ENCODE measurements around the gene SMYD1. TPM values are rescaled to one million over a fixed set of nuclear protein-coding genes. Genes with fewer than 3 reads are reported as not detected.

Gene SMYD1
- total RNA-seq, 1 donor from 2014 or later: not detected

- Mint-ChIP-seq H3K9me3 (peaks cover 2% of the 10 kb centered on the region), H3K36me3 (ENCODE audit: low read depth) (no peaks in the 10 kb centered on the region), H3K4me1 (peaks cover 14% of the 10 kb centered on the region), H3K27me3 (ENCODE audit: low read depth) (no peaks in the 10 kb centered on the region), H3K27ac (ENCODE audit: unreplicated experiment) (no peak overlapping the region), H3K4me3 (no peak overlapping the region)
- no peak for TF ChIP-seq CTCF (conservative IDR thresholded peaks at IDR 0.05)
- DNase-seq (ENCODE audit: low read depth, low spot score): no peak
Observed at GRCh38 chr2:88096708-88097107, 29.1 kb downstream of the SMYD1 start.

GRCh38 chr2:88097192-88097591, 29.6 kb downstream of the SMYD1 start:
- no peak for TF ChIP-seq CTCF (conservative IDR thresholded peaks at IDR 0.05)
- Mint-ChIP-seq H3K4me1 (peaks cover 14% of the 10 kb centered on the region), H3K27me3 (ENCODE audit: low read depth) (no peaks in the 10 kb centered on the region), H3K27ac (ENCODE audit: unreplicated experiment) (no peak overlapping the region), H3K9me3 (peaks cover 2% of the 10 kb centered on the region), H3K36me3 (ENCODE audit: low read depth) (no peaks in the 10 kb centered on the region), H3K4me3 (no peak overlapping the region)
- DNase-seq (ENCODE audit: low read depth, low spot score): no peak

GRCh38 chr2:88097891-88098557, 30.4 kb downstream of the SMYD1 start:
- Mint-ChIP-seq H3K4me3 (no peak overlapping the region), H3K9me3 (peaks cover 2% of the 10 kb centered on the region), H3K36me3 (ENCODE audit: low read depth) (no peaks in the 10 kb centered on the region), H3K4me1 (peaks cover 14% of the 10 kb centered on the region), H3K27ac (ENCODE audit: unreplicated experiment) (no peak overlapping the region), H3K27me3 (ENCODE audit: low read depth) (no peaks in the 10 kb centered on the region)
- no peak for DNase-seq (ENCODE audit: low read depth, low spot score)
- no peak for TF ChIP-seq CTCF (conservative IDR thresholded peaks at IDR 0.05)

GRCh38 chr2:88098558-88098900, 30.9 kb downstream of the SMYD1 start:
- H3K27ac Mint-ChIP-seq (ENCODE audit: unreplicated experiment): no peak overlapping the region
- H3K36me3 Mint-ChIP-seq (ENCODE audit: low read depth): no peaks in the 10 kb centered on the region
- H3K9me3 Mint-ChIP-seq: peaks cover 2% of the 10 kb centered on the region
- no peaks in the 10 kb centered on the region for H3K27me3 Mint-ChIP-seq (ENCODE audit: low read depth)
- no peak for TF ChIP-seq CTCF (conservative IDR thresholded peaks at IDR 0.05)
- H3K4me1 Mint-ChIP-seq: peaks cover 14% of the 10 kb centered on the region
- no peak for DNase-seq (ENCODE audit: low read depth, low spot score)
- no peak overlapping the region for H3K4me3 Mint-ChIP-seq

- no peak overlapping the region for H3K4me3 Mint-ChIP-seq
- H3K4me1 Mint-ChIP-seq: peaks cover 8% of the 10 kb centered on the region
- no peak overlapping the region for H3K27ac Mint-ChIP-seq (ENCODE audit: unreplicated experiment)
- TF ChIP-seq CTCF (conservative IDR thresholded peaks at IDR 0.05): no peak
- H3K36me3 Mint-ChIP-seq (ENCODE audit: low read depth): no peaks in the 10 kb centered on the region
- peaks cover 2% of the 10 kb centered on the region for H3K9me3 Mint-ChIP-seq
- DNase-seq (ENCODE audit: low read depth, low spot score): peak; percentile 9
- H3K27me3 Mint-ChIP-seq (ENCODE audit: low read depth): no peaks in the 10 kb centered on the region
Observed at GRCh38 chr2:88099798-88100488, 32.3 kb downstream of the SMYD1 start.

Data from neural crest cell (in vitro differentiated cells).